ENCODE results near the gene HDAC1. TPM values are rescaled to one million over a fixed set of nuclear protein-coding genes. Genes with fewer than 3 reads are reported as not detected.

Gene HDAC1
- total RNA-seq, 1 donor from 2014 or later = 75.0 TPM

DNA sequence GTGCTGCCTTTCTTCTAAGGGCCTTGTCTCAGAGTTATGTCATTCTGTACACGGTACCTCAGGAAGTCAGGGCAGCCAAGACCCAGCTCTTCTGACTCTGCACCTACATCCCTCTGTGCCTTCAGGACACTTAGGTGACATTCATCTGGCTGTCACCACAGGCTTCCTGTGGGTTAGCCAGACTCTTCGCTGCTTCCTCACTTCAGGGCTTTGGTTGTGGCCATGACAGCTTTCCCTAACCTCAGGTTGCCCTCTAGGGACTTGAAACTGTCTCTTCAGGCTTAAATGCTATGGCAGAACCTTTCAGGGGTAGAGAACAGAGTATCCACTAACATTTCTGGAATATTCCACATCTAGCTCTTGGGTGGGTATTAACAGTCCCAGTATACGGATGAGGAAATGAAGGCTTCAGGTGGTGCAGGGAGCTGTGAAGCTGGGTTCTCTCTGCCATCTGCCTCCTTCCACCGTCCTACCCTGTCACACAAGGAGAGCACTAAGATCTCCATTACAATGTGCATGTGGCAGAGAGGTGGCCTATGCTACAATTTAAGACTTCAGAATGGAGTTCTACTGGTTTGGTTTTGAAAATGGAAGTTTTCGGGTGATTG lies 80.4 kb downstream of the HDAC1 start:
- TF ChIP-seq, protein P1, sequence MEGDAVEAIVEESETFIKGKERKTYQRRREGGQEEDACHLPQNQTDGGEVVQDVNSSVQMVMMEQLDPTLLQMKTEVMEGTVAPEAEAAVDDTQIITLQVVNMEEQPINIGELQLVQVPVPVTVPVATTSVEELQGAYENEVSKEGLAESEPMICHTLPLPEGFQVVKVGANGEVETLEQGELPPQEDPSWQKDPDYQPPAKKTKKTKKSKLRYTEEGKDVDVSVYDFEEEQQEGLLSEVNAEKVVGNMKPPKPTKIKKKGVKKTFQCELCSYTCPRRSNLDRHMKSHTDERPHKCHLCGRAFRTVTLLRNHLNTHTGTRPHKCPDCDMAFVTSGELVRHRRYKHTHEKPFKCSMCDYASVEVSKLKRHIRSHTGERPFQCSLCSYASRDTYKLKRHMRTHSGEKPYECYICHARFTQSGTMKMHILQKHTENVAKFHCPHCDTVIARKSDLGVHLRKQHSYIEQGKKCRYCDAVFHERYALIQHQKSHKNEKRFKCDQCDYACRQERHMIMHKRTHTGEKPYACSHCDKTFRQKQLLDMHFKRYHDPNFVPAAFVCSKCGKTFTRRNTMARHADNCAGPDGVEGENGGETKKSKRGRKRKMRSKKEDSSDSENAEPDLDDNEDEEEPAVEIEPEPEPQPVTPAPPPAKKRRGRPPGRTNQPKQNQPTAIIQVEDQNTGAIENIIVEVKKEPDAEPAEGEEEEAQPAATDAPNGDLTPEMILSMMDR (IDR thresholded peaks at IDR 0.05) = no peak
- peaks cover 73 to 94% of the 10 kb centered on the region in 2 donors for H3K36me3 ChIP-seq
- no peaks in the 10 kb centered on the region for H3K9me3 ChIP-seq
- no peaks in the 10 kb centered on the region for H3K4me1 ChIP-seq
- H3K4me3 ChIP-seq = no peak overlapping the region
- H3K27ac ChIP-seq = no peak overlapping the region
- DNase-seq (ENCODE audit: low spot score in 2 of 2) = no peak
- H3K27me3 ChIP-seq = no peaks in the 10 kb centered on the region
- intact Hi-C loops (cut with DNase I) = no loop called here

DNA sequence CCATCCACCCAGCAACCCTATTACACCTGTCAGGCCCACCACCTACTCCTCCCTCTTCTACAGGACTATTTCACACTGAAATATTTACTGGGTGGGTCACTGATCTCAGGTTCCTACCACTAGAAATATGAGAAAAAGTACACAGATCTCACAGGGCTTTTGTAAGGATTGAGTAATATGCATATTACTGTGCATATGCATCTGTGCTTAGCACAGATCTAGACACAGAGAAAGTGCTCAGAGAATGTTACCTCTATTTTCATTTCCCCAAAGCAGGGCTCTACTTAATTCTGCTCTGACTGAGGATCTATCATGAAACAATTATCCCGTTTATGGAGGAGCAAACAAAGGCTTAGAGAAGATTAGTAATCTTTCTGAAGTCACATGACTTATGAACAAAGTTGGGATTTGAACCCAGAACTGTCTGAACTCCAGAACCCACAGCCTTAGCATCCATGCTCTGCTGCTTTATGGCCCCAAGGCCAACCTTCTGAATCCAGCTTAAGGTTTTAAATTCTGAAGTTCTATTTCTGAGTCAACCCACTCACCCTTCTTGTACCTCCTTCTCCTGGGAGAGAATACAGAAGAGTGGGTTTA lies 82.2 kb downstream of the HDAC1 start:
- Histone ChIP-seq H3K9me3 (no peaks in the 10 kb centered on the region), H3K4me3 (no peak overlapping the region), H3K27ac (no peak overlapping the region), H3K36me3 (peaks cover 75 to 94% of the 10 kb centered on the region in 2 donors), H3K4me1 (no peaks in the 10 kb centered on the region), H3K27me3 (no peaks in the 10 kb centered on the region)
- TF ChIP-seq, protein P1 (IDR thresholded peaks at IDR 0.05) = no peak
- DNase-seq (ENCODE audit: low spot score in 2 of 2) = no peak
- intact Hi-C loops (cut with DNase I) = no loop called here

DNA sequence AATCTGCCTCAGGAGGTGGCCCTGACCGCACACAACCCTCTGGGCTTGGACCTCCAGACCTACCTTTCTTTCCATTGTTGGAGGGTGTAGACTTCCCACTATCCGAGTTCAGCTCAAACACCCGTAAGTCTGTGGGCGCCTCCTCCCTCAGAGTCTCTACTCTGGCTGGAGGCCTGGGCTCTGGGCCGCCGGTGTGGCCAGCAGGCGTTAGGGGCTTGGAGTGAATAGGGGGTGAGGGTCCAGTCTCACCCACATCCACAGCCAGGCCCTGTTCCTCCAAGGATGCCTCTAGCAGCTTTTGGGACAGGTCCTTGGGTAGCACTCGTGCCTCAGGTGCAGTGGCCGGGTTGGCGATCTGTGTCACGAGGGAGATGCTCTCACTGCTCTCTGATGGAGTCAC lies 84.3 kb downstream of the HDAC1 start:
- intact Hi-C loops (cut with DNase I) = no loop called here
- peaks cover 90 to 98% of the 10 kb centered on the region in 2 donors for H3K36me3 ChIP-seq

DNA sequence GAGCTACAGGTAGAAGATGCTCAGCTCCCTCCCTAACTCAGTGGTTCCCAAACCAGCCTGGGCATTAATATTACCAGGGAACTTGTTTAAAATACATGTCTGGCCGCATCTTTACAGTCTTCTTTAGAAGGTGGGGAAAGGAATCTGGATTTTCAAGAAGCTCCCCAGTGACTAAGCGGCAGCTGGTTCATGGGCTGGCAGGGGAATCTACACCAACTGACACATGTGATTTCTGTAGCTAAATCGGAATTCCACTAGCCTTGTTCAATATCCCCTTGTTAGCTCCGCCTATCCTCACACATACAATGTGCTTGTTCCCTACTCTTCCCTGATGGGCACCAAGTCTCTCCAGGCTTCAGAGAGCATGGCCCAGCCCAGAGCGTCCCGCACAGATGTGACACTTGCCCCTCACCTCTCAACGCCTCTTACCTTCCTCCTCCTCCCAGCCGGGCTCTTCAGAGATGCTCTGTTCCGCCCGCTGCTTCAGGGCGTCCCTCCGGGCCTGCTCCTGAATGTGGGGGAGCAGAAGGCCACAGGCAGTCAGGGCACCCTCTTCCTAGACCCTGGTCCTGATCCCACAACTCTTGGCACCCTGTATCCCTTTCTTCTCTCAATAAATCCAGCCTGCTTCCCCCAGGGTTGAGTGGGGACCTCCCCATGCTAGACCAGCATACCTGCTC lies 85.8 kb downstream of the HDAC1 start:
- H3K27ac ChIP-seq = no peak overlapping the region
- DNase-seq (ENCODE audit: low spot score in 2 of 2) = no peak
- no peaks in the 10 kb centered on the region for H3K9me3 ChIP-seq
- peaks cover 95 to 100% of the 10 kb centered on the region in 2 donors for H3K36me3 ChIP-seq
- no peak overlapping the region for H3K4me3 ChIP-seq
- intact Hi-C loops (cut with DNase I) = no loop called here
- TF ChIP-seq, protein P1 (IDR thresholded peaks at IDR 0.05) = no peak
- H3K27me3 ChIP-seq = no peaks in the 10 kb centered on the region
- H3K4me1 ChIP-seq = no peaks in the 10 kb centered on the region

More for the DNA sequence above, 84.3 kb downstream of the HDAC1 start:
- TF ChIP-seq, protein P1 (IDR thresholded peaks at IDR 0.05) = no peak
- DNase-seq (ENCODE audit: low spot score in 2 of 2) = no peak
- H3K4me3 ChIP-seq = no peak overlapping the region
- no peaks in the 10 kb centered on the region for H3K27me3 ChIP-seq
- no peaks in the 10 kb centered on the region for H3K9me3 ChIP-seq
- no peaks in the 10 kb centered on the region for H3K4me1 ChIP-seq
- H3K27ac ChIP-seq = no peak overlapping the region

DNA sequence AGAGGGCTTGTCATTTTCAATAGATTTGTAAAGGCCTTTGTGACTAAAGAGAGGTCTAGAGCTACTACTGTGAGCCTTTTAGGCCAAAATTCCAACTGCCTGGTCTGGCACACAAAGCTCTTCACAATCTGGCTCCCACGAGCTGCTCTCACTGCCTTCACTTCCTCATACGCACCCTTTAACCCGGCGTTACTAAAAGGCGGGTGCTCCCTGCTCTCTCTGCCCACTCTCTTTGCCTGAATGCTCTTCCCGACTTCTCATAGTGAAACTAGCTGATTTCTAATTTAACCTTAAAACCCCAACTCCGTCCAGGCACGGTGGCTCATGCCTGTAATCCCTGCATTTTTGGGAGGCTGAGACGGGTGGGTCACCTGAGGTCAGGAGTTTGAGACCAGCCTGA lies 88.2 kb downstream of the HDAC1 start:
- TF ChIP-seq, protein P1 (IDR thresholded peaks at IDR 0.05) = no peak
- no peaks in the 10 kb centered on the region for H3K9me3 ChIP-seq
- H3K27ac ChIP-seq = no peak overlapping the region
- H3K27me3 ChIP-seq = no peaks in the 10 kb centered on the region
- H3K36me3 ChIP-seq = peaks cover 98 to 100% of the 10 kb centered on the region in 2 donors
- no peak overlapping the region for H3K4me3 ChIP-seq
- intact Hi-C loops (cut with DNase I) = no loop called here
- H3K4me1 ChIP-seq = no peaks in the 10 kb centered on the region
- DNase-seq (ENCODE audit: low spot score in 2 of 2) = no peak

Other genes starting within 250 kb of the HDAC1 start
- gene TMEM39B, start 219.1 kb upstream of the HDAC1 start, total RNA-seq = 2.6 TPM
- gene KPNA6, start 184.0 kb upstream of the HDAC1 start, total RNA-seq = 26.1 TPM
- gene TXLNA, start 112.4 kb upstream of the HDAC1 start, total RNA-seq = 83.8 TPM
- 29.1 TPM for gene CCDC28B, start 91.5 kb upstream of the HDAC1 start, total RNA-seq
- gene IQCC, start 86.4 kb upstream of the HDAC1 start, total RNA-seq = not detected
- gene DCDC2B, start 83.0 kb upstream of the HDAC1 start, total RNA-seq = not detected
- 4.0 TPM for gene TMEM234, start 69.7 kb upstream of the HDAC1 start, total RNA-seq
- 234 TPM for gene EIF3I, start 69.7 kb upstream of the HDAC1 start, total RNA-seq
- gene FAM167B, start 44.9 kb upstream of the HDAC1 start, total RNA-seq = 26.1 TPM
- gene LCK, start 40.8 kb upstream of the HDAC1 start, total RNA-seq = not detected
- gene MARCKSL1, start 44.1 kb downstream of the HDAC1 start, total RNA-seq = 21.8 TPM
- 12.2 TPM for gene FAM229A, start 70.4 kb downstream of the HDAC1 start, total RNA-seq
- 4.8 TPM for gene TSSK3, start 70.5 kb downstream of the HDAC1 start, total RNA-seq
- gene BSDC1, start 102.4 kb downstream of the HDAC1 start, total RNA-seq = 56.1 TPM
- gene ZBTB8B, start 173.0 kb downstream of the HDAC1 start, total RNA-seq = under 0.01 TPM
- 2.2 TPM for gene ZBTB8A, start 247.3 kb downstream of the HDAC1 start, total RNA-seq